AG10803 (cell line): Measurements from ENCODE around the gene PEX14.

Experiments
- DNase-seq: peaks from one replicate; pipeline ENCODE4 v3.0.0; 2010; ENCODE audit warnings: low read depth
- H3K4me3 ChIP-seq: 2 replicates; pipeline ENCODE4 v1.5.1; 2011; ENCODE audit warnings: mild to moderate bottlenecking, low read length, control low read depth
- CTCF ChIP-seq: conservative IDR thresholded peaks from 2 replicates; pipeline ENCODE4 v1.5.1; 2011; ENCODE audit warnings: mild to moderate bottlenecking, low read length, control low read depth, inconsistent platforms

The PEX14 gene

GRCh38 chr1:10444248-10444647 lies 30.5 kb upstream of the PEX14 start:
- H3K4me3 ChIP-seq, result no peak overlapping the region
- no peak for DNase-seq
- no peak for TF ChIP-seq CTCF

- no peak for TF ChIP-seq CTCF
- H3K4me3 ChIP-seq, result no peak overlapping the region
- DNase-seq, result no peak
Measured at GRCh38 chr1:10444795-10445397, 29.9 kb upstream of the PEX14 start.

- DNase-seq, result no peak
- no peak overlapping the region for H3K4me3 ChIP-seq
- TF ChIP-seq CTCF, result no peak
Measured at GRCh38 chr1:10446790-10447422, 27.8 kb upstream of the PEX14 start.

- no peak for TF ChIP-seq CTCF
- no peak for DNase-seq
- H3K4me3 ChIP-seq, result peak within 1 kb of the TSS; percentile 40
Measured at GRCh38 chr1:10449751-10450150, 25.0 kb upstream of the PEX14 start, which contains the start of gene CORT. Gene CORT, plus strand, starts transcription at chr1:10450031. Its CDS starts 193 bp downstream, at chr1:10450224.

- H3K4me3 ChIP-seq, result no peak overlapping the region
- no peak for TF ChIP-seq CTCF
- no peak for DNase-seq
Measured at GRCh38 chr1:10450156-10450814, 24.5 kb upstream of the PEX14 start.

GRCh38 chr1:10450836-10451235 lies 23.9 kb upstream of the PEX14 start:
- peak overlapping the region; percentile 40 for H3K4me3 ChIP-seq
- no peak for DNase-seq
- TF ChIP-seq CTCF, result no peak

GRCh38 chr1:10451287-10451686 lies 23.5 kb upstream of the PEX14 start:
- peak overlapping the region; percentile 44 for H3K4me3 ChIP-seq
- peak; percentile 79 for DNase-seq
- no peak for TF ChIP-seq CTCF
